Stomach (tissue), 9 donors: ENCODE measurements around the gene TMEM250. TPM values are rescaled to one million over a fixed set of nuclear protein-coding genes. Genes with fewer than 3 reads are reported as not detected.

Experiments
- DNase-seq, 2 donors: peaks; one replicate each; pipeline versions ENCODE4 v3.0.0 to v3.0.0-alpha.2; 2013 to 2019
- H3K27ac ChIP-seq, 5 donors: fragments of 200-600 bp in 4 of 5; sonication (generic) in 4 of 5; one replicate each; pipeline ENCODE4 v1.5.1; 2013 to 2019; ENCODE audit warnings: mild to moderate bottlenecking in 1 of 5, moderate library complexity in 1 of 5
- H3K27me3 ChIP-seq, 3 donors: fragments of 200-600 bp; sonication (generic); one replicate each; pipeline ENCODE4 v1.5.1; 2017 to 2019; ENCODE audit warnings: mixed run types in 1 of 3
- H3K36me3 ChIP-seq, 4 donors: fragments of 200-600 bp; sonication (generic); 1 replicate in 3 of 4; 2 replicates in 1 of 4; pipeline ENCODE4 v1.5.1; 2016 to 2019
- H3K4me1 ChIP-seq, 4 donors: fragments of 200-600 bp; sonication (generic); one replicate each; pipeline ENCODE4 v1.5.1; 2016 to 2019
- H3K4me3 ChIP-seq, 4 donors: fragments of 200-600 bp; sonication (generic) in 3 of 4; one replicate each; pipeline ENCODE4 v1.5.1; 2016 to 2019; ENCODE audit warnings: mild to moderate bottlenecking in 1 of 4
- H3K9me3 ChIP-seq, 4 donors: fragments of 200-600 bp; sonication (generic); one replicate each; pipeline ENCODE4 v1.5.1; 2016 to 2019
- EP300 ChIP-seq: sonication (generic); formaldehyde crosslinking; IDR thresholded peaks from one replicate; pipeline ENCODE4 v1.6.1; 2017; ENCODE audit warnings: antibody characterized with exemption
- POLR2A ChIP-seq, 4 donors: fragments of 450-650 bp; IDR thresholded peaks; one replicate each; pipeline ENCODE4 v1.6.1; 2016; ENCODE audit warnings: antibody characterized with exemption in 4 of 4, control low read depth in 2 of 4, mild to moderate bottlenecking in 1 of 4, moderate library complexity in 1 of 4
- POLR2AphosphoS5 ChIP-seq, 3 donors: sonication (generic); formaldehyde crosslinking; IDR thresholded peaks; one replicate each; pipeline ENCODE4 v1.6.1; 2016; ENCODE audit warnings: antibody characterized with exemption in 3 of 3
- WGBS, 5 donors: extraction: QIAGEN DNeasy Blood & Tissue Kit in 3 of 5; methylation state at CpG; one replicate each; pipeline versions ENCODE4 v1.1.5 to v1.1.7; 2013 to 2018; 5-methylcytosine and 5-hydroxymethylcytosine counted together
- intact Hi-C: fragments of 100-400 bp; cut with DNase I; formaldehyde crosslinking; loops from one replicate; pipeline ENCODE4 v1.15.1; 2023; ENCODE audit warnings: low total_unique reads
- polyA plus RNA-seq, 3 donors: library from polyadenylated mRNA; stranded (reverse); fragments of 200-250 nt; gene quantifications; one replicate each; pipeline ENCODE4 v1.2.3, GENCODE V29; 2013
- total RNA-seq, 5 donors: library from RNA; depleted of rRNA; stranded (reverse); fragments of >200 nt; gene quantifications; one replicate each; pipeline versions ENCODE4 v1.1.0 to v1.2.3, GENCODE V29; 2014 to 2016
- TF ChIP-seq, protein P1 (sequence below), 7 experiments: fragments of 450-650 bp in 4 of 7; fragments of 200-600 bp in 3 of 7; sonication (generic) in 3 of 7; IDR thresholded peaks; one replicate each; pipeline ENCODE4 v1.5.1; 2016 to 2019; ENCODE audit warnings: antibody characterized with exemption in 7 of 7, control low read depth in 2 of 7, mild to moderate bottlenecking in 1 of 7
- donor health status: healthy with polysubstance abuse.
- donor health status: Bipolar disorder and iron deficiency.
- donor health status: healthy.

Gene TMEM250
- total and polyA plus RNA-seq, 8 donors, result 15.6 to 105 (median 22.6) TPM

DNA sequence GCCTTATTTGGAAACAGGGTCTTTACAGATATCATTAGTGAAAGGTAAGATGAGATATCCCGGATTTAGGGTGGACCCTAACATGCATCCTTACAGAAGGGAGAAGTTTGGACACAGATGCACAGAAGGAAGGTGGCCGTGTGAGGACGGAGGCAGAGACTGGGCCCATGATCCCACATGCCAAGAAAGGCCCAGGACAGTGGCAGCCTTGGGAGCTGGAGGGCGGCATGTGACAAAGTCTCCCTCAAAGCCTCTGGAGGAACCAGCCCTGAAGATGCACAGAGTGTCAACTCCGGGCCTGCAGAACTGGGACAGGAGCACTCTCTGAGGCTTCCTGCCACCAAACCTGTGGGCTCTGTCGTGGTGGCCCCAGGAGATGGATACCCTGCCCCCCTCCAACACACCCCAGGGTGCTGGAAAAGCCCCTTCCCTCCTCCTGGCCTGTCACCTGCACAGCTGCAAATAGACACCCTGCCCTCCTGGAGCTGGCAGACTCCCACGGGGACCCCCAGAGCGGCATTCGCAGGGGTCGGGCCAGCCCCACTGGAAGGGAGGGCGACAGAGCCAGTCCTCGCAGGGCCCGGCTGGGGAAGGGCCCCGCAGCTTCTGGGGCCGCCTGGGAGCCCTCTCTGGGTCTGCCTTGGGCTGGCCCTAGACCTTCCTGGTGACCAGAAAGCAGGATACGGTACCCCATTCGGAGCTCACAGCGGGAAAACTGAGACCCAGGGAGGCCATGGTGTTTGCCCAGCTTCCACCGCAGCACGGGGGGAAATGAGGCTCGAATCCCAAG is 31.5 kb downstream of the TMEM250 start:
- Histone ChIP-seq H3K4me1 (peaks cover 73 to 99% (median 88%) of the 10 kb centered on the region in 4 donors), H3K4me3 (no peak overlapping the region), H3K36me3 (peaks cover 0 to 14% (median 6%) of the 10 kb centered on the region in 4 donors), H3K27me3 (no peaks in the 10 kb centered on the region), H3K27ac (peak overlapping the region in 4 of 5 donors; percentile 39 to 96 (median 77)), H3K9me3 (no peaks in the 10 kb centered on the region)
- TF ChIP-seq, protein P1, sequence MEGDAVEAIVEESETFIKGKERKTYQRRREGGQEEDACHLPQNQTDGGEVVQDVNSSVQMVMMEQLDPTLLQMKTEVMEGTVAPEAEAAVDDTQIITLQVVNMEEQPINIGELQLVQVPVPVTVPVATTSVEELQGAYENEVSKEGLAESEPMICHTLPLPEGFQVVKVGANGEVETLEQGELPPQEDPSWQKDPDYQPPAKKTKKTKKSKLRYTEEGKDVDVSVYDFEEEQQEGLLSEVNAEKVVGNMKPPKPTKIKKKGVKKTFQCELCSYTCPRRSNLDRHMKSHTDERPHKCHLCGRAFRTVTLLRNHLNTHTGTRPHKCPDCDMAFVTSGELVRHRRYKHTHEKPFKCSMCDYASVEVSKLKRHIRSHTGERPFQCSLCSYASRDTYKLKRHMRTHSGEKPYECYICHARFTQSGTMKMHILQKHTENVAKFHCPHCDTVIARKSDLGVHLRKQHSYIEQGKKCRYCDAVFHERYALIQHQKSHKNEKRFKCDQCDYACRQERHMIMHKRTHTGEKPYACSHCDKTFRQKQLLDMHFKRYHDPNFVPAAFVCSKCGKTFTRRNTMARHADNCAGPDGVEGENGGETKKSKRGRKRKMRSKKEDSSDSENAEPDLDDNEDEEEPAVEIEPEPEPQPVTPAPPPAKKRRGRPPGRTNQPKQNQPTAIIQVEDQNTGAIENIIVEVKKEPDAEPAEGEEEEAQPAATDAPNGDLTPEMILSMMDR (IDR thresholded peaks at IDR 0.05), result no peak
- TF ChIP-seq EP300, result no peak
- TF ChIP-seq POLR2AphosphoS5 (IDR thresholded peaks at IDR 0.05), result no peak
- intact Hi-C loops, result no loop called here
- WGBS, 5 donors, result 74 to 92% (median 91%) methylated on average over 10 to 21 of the region's 21 CpGs
- DNase-seq, result no peak

DNA sequence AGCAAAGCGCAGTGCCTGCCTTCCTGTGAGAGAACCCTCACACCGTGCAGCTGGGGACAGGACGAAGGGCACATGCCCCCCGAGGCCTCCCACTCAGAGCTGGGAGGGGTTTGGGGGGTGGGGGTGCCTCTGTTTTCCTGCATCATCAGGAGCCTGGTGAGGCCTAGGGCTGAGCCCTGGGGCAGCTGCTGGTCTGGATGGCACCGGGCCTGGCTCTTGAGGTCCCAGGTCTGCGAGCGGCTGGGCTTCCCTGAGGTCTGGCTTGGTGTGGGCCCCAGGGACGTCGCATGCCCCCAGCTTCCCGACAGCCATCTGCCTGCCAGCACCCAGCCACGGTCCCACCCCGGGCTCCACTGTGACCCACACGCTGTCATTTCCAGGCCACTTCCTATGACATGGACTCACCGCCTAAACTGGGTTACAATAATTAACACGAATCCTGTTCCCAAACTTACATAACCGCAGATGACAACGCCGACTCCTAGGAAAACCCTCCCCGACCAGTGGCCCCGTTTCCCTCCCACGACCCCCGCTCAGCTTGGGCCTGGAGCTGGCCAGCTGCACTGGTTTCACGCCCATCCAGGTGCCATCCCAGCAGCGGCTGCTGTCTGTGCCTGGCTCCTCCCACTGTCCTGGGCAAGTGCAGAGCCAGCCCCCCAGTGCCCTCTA is 32.3 kb downstream of the TMEM250 start:
- no peak for TF ChIP-seq POLR2A (IDR thresholded peaks at IDR 0.05)
- TF ChIP-seq POLR2AphosphoS5 (IDR thresholded peaks at IDR 0.05), result no peak
- TF ChIP-seq, protein P1 (IDR thresholded peaks at IDR 0.05), result no peak
- no peak for TF ChIP-seq EP300
- no peaks in the 10 kb centered on the region for H3K27me3 ChIP-seq
- peak in 1 of 2 donors; percentile 13 for DNase-seq
- H3K4me1 ChIP-seq, result peaks cover 73 to 99% (median 89%) of the 10 kb centered on the region in 4 donors
- WGBS, 5 donors, result 61 to 74% (median 67%) methylated on average over 14 to 24 of the region's 24 CpGs
- no peaks in the 10 kb centered on the region for H3K9me3 ChIP-seq
- intact Hi-C loops, result no loop called here
- peak overlapping the region; percentile 35 to 95 (median 68) for H3K27ac ChIP-seq
- H3K36me3 ChIP-seq, result peaks cover 0 to 14% (median 5%) of the 10 kb centered on the region in 4 donors
- peak overlapping the region in 1 of 4 donors; percentile 20 for H3K4me3 ChIP-seq

DNA sequence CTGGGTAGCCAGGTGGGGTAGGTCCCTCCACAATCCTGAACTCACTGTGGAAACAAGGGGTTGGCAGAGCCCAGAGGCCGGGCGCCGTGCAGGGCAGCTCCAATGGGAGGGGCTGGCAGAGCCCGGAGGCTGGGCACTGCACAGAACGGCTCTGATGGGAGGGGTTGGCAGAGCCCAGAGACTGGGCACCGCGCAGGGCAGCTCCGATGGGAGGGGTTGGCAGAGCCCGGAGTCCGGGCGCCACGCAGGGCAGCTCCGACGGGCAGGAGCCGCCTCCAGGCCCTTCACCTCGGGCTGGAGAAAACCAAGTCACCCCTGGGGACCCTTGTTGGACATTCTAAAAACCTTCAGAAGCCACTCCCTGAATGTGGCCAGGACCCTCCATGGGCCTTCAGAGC is 32.9 kb downstream of the TMEM250 start:
- peak in 2 of 3 donors; percentile 12 to 14 for TF ChIP-seq POLR2AphosphoS5 (IDR thresholded peaks at IDR 0.05)
- TF ChIP-seq POLR2A (IDR thresholded peaks at IDR 0.05), result no peak
- H3K36me3 ChIP-seq, result peaks cover 0 to 14% (median 5%) of the 10 kb centered on the region in 4 donors
- peaks cover 72 to 99% (median 89%) of the 10 kb centered on the region in 4 donors for H3K4me1 ChIP-seq
- no peaks in the 10 kb centered on the region for H3K9me3 ChIP-seq
- intact Hi-C loops, result no loop called here
- peak overlapping the region in 1 of 4 donors; percentile 20 for H3K4me3 ChIP-seq
- peak overlapping the region; percentile 35 to 95 (median 68) for H3K27ac ChIP-seq
- WGBS, 5 donors, result 24 to 56% (median 34%) methylated on average over 12 to 16 of the region's 16 CpGs
- peak; percentile 53 to 89 for DNase-seq
- no peaks in the 10 kb centered on the region for H3K27me3 ChIP-seq

DNA sequence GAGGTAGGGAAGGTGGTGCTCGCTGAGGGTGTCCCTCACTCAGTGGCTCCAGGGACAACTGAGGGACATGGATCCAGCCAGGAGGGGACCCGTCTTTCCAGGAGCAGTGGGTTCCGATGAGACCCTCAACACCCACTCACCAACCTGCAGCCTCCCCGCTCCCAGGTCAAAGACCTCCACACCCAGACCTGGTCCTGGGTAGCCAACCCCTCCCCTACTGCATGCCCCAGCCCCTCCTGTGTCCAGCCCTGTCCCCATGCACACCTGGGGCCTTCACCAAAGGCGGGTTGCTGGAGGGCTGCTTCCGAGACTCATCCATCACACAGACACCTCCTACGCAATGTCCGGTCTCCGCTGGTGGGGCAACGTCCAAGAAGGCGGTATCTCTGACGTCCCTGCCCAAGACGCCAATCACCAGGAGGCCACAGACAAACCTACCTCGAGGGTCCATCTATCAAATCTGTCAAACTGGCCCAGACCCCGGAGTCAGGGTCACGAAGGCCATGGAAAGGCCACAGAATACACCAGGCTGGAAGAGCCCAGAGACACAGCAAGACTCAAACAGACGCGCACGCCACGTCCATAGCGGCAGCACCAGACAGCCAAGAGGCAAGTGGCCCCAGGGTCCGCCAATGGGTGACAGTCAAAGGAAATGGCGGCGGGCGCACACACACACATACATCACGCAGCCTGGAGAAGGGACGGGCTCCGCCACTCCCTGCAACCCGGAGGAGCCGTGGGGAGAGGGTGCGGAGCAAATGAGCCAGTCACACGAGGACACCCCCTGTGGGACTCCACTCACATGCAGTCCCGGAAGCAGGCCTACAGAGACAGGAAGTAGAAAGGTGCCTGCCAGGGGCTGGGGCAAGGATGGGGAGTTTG is 34.4 kb downstream of the TMEM250 start:
- H3K36me3 ChIP-seq, result peaks cover 0 to 14% (median 5%) of the 10 kb centered on the region in 4 donors
- H3K4me3 ChIP-seq, result no peak overlapping the region
- no peaks in the 10 kb centered on the region for H3K9me3 ChIP-seq
- 84 to 89% (median 86%) methylated on average over 31 to 33 of the region's 33 CpGs for WGBS, 5 donors
- peak in 1 of 2 donors; percentile 3 for DNase-seq
- intact Hi-C loops, result no loop called here
- no peak overlapping the region for H3K27ac ChIP-seq
- TF ChIP-seq EP300 (no peak), POLR2A (IDR thresholded peaks at IDR 0.05) (no peak), POLR2AphosphoS5 (IDR thresholded peaks at IDR 0.05) (no peak)
- TF ChIP-seq, protein P1 (IDR thresholded peaks at IDR 0.05), result no peak
- no peaks in the 10 kb centered on the region for H3K27me3 ChIP-seq
- peaks cover 72 to 99% (median 91%) of the 10 kb centered on the region in 4 donors for H3K4me1 ChIP-seq
